Stimulated activated CD4-positive, alpha-beta T cell treated with anti-CD3 and anti-CD28 coated beads, Interleukin-15, amount 100 ng/mL, for 1 hour (primary cell): ENCODE results near the gene PCDH9.

Source experiments
- DNase-seq, 2 donors: peaks; one replicate each; pipeline ENCODE4 v3.0.0-alpha.2; 2020; ENCODE audit warnings: low read depth in 1 of 2, low spot score in 1 of 2

The PCDH9 gene, protein sequence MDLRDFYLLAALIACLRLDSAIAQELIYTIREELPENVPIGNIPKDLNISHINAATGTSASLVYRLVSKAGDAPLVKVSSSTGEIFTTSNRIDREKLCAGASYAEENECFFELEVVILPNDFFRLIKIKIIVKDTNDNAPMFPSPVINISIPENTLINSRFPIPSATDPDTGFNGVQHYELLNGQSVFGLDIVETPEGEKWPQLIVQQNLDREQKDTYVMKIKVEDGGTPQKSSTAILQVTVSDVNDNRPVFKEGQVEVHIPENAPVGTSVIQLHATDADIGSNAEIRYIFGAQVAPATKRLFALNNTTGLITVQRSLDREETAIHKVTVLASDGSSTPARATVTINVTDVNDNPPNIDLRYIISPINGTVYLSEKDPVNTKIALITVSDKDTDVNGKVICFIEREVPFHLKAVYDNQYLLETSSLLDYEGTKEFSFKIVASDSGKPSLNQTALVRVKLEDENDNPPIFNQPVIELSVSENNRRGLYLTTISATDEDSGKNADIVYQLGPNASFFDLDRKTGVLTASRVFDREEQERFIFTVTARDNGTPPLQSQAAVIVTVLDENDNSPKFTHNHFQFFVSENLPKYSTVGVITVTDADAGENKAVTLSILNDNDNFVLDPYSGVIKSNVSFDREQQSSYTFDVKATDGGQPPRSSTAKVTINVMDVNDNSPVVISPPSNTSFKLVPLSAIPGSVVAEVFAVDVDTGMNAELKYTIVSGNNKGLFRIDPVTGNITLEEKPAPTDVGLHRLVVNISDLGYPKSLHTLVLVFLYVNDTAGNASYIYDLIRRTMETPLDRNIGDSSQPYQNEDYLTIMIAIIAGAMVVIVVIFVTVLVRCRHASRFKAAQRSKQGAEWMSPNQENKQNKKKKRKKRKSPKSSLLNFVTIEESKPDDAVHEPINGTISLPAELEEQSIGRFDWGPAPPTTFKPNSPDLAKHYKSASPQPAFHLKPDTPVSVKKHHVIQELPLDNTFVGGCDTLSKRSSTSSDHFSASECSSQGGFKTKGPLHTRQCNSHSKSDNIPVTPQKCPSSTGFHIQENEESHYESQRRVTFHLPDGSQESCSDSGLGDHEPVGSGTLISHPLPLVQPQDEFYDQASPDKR (N-terminal part only)

DNA sequence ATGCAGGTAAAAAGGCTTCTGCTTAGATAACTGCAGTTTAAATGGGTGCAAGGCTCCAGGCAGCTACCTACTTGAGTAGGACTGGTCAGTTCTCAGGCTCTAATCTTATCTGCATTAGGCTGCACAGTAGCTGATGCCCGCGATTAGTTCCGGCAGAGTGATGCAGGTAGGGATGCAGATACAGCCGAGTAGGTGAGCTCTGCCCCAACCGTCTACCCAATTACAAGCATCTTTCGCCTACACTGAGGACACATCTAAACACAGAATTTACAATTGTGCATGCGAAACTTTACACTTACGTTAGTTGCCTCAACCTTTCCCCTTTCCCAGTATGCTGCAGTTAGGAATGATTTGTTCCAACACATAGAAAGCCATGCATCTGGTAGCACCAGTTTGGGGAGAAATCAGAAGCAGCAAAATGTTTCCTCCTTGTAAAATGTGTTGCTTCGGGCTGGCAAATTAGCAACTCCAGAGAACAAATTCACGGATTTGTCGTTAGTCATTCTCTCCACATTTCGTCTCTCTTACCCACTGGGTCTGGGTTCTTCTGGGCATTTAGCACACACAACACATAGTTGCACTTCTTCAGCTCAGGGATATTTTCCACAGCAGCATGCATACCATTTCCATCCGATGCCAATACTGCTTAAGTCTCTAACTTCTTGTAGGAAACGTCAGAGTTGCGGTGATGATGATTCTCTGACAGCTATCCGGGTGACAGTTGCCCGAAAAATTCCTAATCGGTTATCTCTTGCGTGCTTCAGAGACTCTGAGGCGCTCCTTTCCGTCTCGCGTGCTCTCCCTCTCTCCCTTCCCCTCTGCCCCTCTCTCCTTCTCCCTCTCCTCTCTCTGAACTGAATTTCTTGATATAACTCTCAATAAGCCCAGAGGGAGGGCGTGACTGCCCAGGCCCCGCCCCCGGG is at the start of gene PCDH9:
Gene PCDH9, minus strand, starts transcription at position 856 of the 923 bp plus-strand sequence. CDS start 1,896 bp downstream, outside the sequence.
- no peak for DNase-seq

DNA sequence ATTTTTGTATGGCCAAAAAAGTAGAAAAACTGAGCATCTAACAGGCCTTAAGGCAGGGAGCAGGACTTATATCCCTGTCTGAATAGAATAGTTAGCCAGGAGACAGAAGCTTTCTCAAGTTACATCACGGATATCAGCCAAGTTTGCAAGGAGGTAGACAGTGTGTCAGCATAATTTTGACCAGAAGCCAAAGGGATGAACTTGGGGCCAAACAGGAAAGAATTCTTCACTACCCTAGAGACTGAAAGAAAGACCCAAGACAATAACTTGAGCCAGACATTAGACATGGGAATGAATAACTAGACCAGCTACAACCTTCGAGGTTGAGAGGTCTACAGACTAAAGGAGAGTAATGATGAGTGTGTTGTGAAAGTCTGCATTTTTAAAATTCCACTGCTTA is 48.1 kb upstream of the PCDH9 start:
- no peak for DNase-seq

DNA sequence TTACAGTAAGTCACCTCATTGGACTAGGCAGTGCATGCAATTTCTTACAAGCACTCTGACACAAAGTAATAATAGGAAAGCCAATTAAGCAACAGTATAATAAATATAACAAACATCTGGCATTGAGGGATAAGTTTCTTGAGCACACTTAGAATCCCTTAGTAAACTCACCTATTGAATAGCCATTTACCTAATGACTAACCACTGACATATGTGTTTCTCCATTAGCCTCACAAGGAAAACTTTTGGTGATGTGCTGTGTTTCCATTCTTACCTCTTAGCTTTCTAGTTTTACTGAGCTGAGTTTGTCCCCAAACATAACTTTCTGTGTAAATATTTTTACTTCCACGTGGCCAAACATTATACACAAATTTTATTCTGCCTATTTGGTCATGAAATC is 47.4 kb upstream of the PCDH9 start:
- no peak for DNase-seq

DNA sequence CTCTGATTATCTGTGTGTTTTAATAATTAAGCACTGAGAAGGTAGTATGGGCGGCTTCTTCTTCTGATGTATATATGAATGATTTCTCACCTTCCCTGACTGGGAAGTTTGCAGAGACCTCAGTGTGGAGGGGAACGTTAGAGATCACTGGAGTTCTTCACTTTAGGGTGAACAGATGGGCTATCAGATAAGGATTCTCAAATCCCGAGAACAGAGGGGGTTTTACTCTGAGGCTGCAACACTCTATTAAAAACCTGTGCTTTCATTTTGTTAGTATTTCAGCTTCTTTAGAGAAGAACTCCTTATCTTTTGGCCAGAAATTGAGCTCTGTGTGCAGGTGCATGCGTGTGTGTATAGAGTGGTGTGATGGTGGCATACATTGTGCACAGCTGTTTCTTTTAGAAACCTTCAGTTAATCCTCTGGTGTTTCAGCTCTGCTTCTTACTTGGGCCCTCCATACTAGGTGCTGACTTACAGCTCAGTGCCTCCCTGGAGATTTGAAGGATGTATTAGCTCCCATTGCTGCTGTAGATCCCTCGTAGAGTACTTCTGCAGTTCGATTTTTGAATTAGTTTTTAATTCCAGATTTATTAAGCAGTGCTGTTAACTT is 45.3 kb upstream of the PCDH9 start:
- DNase-seq, result no peak

DNA sequence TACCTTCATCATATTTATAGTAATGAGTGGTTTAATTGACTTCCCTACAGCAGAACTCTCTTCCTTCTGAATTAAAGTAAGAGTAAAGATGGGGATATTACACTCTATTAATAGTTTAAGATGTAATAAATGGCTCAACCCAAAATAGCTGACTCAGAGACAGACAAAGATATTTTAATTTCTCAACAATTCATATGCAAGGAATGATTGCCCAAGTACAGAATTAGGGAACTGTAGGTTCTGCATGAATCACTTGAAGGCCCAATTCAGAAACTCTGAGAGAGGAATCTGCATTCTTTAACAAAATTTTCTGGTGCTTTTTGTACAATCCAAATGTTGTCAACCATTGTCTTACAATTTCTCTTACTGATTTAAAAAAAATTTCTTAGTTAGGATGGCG is 42.9 kb upstream of the PCDH9 start:
- no peak for DNase-seq

DNA sequence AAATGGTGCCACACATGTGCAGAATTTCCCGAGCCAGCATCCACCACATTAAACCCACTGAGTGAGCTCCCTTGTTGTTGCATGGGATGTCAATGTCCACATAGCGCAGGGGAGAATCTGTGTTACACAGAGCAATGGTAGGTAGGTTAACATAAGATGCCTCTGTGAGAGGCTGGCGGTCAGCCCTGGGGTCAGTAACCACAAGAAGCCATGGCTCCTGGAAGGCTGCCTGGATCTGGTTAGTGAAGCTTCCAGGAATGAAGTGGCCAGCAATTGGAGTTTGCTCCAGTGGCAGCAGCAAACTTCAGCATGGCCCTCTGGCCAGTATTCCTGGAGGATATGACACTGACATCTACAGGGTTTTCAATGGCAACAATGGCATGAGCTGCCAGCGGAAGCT is 37.0 kb upstream of the PCDH9 start:
- DNase-seq, result no peak

DNA sequence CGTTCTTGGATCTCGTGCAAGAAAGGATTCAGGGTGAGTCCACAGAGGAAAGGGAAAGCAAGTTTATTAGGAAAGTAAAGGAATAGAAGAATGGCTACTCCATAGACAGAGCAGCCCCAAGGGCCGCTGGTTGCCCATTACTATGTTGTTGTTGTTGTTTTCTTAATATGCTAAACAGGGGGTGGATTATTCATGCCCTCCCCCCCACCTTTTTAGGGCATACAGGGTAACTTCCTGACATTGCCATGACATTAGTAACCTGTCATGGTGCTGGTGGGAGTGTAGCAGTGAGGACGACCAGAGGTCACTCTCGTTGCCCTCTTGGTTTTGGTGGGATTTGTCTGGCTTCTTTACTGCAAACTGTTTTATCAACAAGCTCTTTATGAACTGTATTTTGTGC is 29.1 kb upstream of the PCDH9 start:
- DNase-seq, result no peak

DNA sequence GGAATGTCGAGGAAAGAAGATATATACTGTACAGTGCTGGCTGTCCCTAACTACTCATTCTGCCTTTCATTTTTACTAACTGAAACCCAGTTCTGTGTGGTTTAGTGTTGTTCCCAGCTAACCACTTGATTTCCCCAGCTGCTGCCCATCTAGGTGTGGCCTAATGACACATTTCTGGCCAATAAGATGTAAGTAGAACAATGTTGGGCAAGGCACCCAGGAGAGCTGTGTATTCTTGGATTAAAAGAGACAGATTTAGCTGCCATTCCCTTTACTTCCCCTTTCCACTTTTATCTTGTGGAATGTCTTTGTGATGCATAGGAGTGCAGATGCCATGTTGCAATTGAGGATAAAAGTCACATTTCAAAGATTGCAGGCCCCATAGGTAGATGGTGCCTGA is 28.3 kb upstream of the PCDH9 start:
- no peak for DNase-seq

DNA sequence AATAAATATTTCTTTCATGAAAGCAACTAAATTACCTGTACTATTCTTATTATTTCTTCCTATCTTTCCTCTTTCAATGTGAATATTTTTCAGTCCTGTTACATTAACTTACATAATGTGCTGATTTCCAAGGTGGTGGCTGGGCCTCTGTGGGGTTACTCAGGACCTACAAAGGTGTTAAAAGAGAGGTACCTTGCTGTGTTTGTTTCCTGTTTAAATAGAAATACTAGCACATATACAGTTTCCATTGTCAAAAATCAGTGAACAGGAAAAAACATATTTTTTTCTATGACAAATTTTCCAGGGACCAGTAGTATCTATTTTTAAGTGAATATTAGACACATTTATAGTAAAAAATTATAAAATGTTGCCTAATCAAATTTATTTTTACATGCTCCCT is 8.7 kb upstream of the PCDH9 start:
- no peak for DNase-seq

DNA sequence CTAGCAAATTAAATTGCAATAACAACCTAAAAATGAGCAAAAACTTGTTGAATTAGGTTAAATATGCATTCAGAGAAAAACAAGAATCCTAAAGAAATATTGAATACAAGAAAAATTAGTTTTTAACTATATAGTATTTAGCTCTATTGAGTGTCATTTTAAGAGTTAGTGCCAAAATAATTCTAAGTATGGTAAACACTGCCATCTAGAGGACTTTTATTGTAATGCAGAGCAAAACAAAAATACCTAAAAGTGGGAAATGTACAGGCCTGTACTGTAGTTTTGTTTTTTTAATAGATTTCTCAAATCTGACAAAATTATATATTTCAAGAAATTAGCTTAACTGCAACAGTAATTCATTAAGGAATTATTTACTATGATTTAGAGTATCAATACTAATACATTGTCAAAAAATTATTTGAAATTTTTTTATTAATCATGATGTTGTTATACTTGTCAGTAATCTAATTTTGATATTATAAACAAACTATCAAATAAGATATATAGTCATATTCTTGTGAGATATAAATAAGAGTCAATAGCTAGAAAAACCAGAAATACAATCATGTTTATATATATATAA is 8.2 kb upstream of the PCDH9 start:
- DNase-seq, result no peak

DNA sequence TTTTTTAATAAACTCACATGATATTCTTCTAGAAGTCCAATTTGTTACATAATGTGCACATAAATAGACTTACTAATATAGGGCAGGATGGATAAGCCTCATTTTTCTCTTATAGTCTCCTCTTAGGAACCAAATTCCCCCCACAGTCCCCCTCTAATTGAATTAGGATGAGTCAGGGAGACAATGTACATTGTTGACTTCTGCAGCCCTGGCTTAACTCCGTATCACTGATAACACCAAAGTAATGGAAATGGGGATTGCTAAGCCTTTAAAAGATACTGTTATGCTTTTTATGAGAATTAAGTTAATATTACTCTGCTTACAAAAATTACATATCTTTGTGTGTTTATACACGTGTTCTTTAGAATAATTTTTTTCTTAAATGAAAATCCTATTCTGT is 5.1 kb upstream of the PCDH9 start:
- no peak for DNase-seq

DNA sequence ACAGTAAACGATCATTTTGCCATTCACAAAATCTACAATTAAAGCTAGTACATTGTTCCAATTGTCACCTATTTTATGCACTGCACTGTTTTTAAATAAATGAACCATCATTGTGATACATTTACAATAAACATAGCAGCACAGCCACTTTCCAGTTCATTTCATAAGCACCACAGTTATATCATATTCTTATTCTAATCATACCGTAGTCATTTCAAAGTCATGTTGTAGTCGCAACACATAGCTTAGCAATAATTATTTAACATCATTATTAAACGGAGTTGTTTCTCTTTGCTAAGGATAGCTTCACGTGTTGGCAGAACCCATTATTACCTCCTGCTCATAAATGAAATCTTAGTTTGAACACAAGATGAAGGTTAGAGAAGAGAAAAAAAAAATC is 2.2 kb upstream of the PCDH9 start:
- DNase-seq, result no peak

DNA sequence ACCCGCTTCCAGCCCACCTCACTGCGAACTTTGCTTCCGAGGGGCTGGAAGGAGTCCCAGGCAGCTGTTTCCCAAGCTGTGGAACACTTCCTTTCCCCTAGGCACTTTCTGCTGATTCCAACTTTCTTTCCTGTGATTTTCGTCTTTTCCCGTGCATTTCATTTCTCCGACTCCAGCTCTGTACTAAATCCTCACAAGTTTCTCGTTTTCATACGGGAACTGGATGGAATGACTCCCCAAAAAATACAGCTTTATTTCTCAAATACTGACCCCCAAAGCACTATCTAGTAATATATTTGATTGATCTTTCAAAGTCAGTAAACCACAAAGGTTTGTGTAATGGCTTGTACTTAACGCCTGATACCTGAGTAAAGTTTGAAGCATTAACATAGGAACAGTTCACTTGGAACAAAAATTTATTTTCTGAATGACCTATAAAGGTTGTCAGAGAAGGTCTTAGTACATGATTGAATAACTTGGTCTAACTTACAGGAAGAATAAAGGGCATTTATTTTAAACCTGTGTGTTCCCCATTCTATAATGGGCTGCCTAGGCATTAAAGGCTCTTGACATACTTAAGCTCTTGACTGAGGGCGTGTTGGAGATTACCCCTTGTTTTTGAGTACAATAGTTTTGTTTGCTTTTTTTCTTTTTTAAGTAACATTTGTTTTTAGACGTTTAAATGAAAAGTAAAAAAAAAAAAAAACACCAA is 1.3 kb upstream of the PCDH9 start:
- no peak for DNase-seq

DNA sequence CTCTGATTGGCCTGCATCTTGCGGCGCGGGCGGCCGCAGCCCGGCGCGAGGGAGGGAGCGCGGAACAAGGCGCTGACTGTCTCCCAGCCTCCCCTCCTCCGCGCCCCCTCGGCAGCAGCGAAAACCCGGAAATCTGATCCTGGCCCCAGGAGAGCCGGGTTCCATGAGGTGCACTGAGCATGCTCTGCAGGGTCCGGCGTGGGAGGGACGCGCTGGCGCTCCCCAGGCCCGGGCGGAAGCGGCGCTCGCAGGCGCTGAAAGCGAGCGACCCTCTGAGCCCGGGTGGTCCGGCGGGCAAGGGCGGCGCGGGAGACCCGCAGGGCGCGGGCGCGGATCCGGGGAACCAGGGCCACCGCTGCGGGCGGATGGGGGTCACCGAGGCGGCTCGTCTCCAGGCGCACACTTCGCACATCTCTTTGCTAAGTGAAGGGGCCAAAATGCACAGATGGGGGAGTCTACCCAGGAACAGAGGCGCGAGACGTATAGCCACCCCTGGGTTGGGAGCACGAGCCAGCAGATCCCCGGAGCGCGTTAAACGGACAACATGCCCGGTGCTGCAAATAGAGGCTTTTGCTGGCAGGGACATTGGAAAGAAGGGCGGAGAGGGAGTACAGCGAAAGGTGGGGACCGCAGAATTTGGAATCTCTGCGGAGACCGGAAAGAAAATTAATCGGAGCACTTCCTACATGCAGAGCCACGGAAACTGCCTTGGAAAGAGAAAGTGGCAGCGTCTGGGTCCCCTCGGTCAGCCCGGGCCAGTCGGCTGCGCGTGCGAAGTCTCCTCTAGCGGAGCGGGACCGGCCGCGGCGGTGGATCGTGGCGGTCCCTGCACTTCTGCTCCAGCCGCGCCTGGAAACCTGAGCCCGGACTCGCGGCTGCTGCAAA is 510 bp upstream of the PCDH9 start:
- peak; percentile 52 to 82 for DNase-seq

DNA sequence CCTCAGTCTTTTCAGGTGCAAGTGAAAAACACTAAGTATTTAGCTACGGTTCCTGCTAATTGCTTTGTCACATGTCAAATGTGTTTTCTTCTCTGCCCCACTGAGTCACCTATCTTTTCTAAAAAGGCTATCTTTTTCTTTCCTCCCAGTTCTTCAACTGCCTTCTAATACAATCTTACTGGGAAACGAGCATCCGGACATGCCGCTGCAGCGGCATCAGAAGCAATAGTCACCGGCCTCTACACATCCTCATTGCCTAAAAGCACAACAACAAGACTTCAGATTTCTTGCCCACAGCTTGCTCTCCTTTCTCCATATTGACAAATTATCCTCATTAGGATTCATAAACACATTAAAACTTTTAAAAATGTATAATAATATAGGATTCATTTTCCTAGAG is 1.2 kb downstream of the PCDH9 start:
- DNase-seq, result no peak

DNA sequence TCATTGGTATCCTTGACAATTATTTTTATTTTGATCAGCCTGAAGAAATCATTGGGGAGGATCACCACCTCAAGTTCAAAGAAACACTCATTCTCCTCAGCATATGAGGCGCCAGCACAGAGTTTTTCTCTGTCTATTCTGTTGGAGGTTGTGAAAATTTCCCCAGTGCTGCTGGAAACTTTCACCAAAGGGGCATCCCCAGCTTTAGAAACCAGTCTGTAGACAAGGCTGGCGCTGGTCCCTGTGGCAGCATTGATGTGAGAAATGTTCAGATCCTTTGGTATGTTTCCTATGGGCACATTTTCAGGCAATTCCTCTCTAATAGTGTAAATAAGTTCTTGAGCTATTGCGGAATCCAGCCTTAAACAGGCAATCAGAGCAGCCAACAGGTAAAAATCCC is 2.1 kb downstream of the PCDH9 start:
- DNase-seq, result no peak

DNA sequence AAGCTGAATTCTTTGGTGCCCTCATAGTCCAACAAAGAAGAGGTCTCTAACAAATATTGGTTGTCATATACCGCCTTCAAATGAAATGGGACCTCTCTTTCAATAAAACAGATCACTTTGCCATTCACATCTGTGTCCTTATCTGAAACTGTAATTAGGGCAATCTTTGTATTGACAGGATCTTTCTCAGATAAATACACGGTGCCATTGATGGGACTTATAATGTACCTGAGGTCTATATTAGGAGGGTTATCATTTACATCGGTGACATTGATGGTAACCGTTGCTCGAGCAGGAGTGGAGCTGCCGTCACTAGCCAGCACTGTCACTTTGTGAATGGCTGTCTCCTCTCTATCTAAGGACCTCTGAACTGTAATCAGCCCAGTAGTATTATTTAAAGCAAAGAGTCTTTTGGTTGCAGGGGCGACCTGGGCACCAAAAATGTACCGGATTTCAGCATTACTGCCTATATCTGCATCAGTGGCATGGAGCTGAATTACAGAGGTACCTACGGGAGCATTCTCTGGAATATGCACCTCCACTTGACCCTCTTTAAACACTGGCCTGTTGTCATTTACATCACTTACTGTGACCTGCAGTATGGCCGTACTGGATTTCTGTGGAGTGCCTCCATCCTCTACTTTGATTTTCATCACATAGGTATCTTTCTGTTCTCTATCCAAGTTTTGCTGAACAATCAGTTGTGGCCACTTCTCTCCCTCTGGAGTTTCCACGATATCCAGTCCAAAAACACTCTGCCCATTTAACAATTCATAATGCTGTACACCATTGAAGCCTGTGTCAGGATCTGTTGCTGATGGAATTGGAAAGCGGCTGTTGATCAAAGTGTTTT is 2.8 kb downstream of the PCDH9 start:
- no peak for DNase-seq
